Nephron (organoid): ENCODE data around the gene ADCY9.

Experiments used
- H3K27ac Mint-ChIP-seq, 3 experiments: 2 replicates each; pipeline ENCODE4 v1.8.0; 2020; ENCODE audit warnings: mixed read lengths in 3 of 3, mild to moderate bottlenecking in 2 of 3, moderate library complexity in 1 of 3
- H3K27me3 Mint-ChIP-seq: 2 replicates; pipeline ENCODE4 v1.8.0; 2021; ENCODE audit warnings: low read depth, mild to moderate bottlenecking, moderate library complexity, mixed read lengths
- H3K36me3 Mint-ChIP-seq: 2 replicates; pipeline ENCODE4 v1.8.0; 2020; ENCODE audit warnings: low read depth, mixed read lengths
- H3K4me1 Mint-ChIP-seq: 2 replicates; pipeline ENCODE4 v1.8.0; 2020; ENCODE audit warnings: mixed read lengths
- H3K4me3 Mint-ChIP-seq, 3 experiments: 2 replicates each; pipeline ENCODE4 v1.8.0; 2020; ENCODE audit warnings: mild to moderate bottlenecking in 3 of 3, mixed read lengths in 3 of 3, moderate library complexity in 2 of 3
- H3K9me3 Mint-ChIP-seq: 2 replicates; pipeline ENCODE4 v1.8.0; 2020; ENCODE audit warnings: mixed read lengths
- TF ChIP-seq, protein P1 (sequence below), 3 experiments: fragments of 200-600 bp; sonication (generic); IDR thresholded peaks; one replicate each; pipeline ENCODE4 v1.5.0; 2021; ENCODE audit warnings: antibody characterized with exemption in 3 of 3; ENCODE audit not compliant: unreplicated experiment in 3 of 3

ADCY9 gene

DNA sequence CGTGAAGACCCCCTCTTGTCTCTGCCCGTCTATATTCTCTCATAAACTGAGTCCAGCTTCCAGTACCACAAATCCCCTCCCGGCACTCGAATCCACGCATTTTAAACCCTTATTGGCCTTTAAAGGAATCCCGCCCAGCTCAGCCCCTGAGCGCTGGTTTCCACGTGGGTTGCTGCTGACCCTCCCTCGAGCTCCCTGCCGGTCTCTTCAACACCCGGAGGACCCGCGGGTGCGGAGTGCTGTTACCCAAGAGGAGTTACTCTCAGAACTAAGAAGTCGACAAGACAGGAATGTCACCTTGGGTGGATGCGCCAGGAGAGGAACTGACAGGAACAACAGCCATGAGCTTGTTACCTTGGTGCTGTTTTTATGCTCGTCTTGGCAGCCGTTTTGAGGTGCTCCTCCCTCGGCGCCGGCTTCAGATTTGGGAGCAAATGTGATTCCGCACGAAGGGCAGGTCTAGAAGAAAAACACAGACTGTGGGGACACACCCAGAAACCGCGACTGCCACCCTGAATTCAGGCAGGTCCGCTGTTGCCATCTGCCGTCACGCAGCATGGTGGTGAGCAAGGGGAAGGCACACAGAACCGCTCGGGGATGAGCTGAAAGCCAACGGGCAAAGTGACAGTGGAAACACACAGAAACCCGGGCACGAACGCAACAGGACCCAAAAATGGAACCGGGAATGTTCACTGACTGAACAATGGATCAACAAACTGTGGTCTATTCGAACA is 123.0 kb downstream of the ADCY9 start:
- Mint-ChIP-seq H3K4me3 (no peak overlapping the region), H3K4me1 (peaks cover 4% of the 10 kb centered on the region), H3K27ac (no peak overlapping the region), H3K36me3 (no peaks in the 10 kb centered on the region), H3K9me3 (no peaks in the 10 kb centered on the region), H3K27me3 (no peaks in the 10 kb centered on the region)
- TF ChIP-seq, protein P1, sequence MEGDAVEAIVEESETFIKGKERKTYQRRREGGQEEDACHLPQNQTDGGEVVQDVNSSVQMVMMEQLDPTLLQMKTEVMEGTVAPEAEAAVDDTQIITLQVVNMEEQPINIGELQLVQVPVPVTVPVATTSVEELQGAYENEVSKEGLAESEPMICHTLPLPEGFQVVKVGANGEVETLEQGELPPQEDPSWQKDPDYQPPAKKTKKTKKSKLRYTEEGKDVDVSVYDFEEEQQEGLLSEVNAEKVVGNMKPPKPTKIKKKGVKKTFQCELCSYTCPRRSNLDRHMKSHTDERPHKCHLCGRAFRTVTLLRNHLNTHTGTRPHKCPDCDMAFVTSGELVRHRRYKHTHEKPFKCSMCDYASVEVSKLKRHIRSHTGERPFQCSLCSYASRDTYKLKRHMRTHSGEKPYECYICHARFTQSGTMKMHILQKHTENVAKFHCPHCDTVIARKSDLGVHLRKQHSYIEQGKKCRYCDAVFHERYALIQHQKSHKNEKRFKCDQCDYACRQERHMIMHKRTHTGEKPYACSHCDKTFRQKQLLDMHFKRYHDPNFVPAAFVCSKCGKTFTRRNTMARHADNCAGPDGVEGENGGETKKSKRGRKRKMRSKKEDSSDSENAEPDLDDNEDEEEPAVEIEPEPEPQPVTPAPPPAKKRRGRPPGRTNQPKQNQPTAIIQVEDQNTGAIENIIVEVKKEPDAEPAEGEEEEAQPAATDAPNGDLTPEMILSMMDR (IDR thresholded peaks at IDR 0.05; ENCODE audit: unreplicated experiment in 3 of 3), result no peak

DNA sequence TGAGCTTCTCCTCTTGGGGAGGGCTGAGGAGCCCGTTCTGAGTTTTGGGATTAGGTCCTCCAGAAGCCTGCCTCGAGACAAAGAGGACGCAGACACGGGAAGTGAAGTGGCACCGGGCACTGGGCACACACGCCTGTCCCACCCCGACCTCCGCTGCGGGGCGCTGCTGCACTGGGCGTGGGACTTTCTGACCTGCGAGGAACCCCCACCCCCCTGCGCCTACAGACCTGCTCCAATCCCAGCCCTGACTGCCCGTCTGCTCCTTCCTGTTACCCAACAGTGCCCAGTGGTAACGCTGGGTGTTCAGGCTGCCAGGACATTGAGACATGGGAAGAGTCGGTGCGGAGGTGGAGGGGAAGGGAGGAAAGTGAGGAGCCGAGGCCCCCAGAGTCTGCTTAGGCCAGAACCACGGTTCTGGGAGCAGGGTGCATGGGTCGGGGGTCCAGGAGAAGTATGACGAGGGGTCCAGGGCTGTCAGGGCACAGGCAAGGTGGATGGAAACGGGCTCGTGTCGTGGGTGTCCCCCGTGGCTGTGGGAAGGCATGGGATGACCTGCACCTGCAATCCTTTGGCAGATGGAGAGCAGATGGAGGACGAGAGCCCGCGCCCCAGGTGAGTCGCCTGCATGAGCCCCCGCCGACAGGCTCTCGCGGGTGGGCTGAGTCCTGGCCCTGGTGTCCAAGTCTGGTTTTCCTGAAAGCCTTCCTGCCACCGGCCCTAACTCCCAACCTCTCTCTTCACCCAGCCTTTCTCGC is 123.8 kb downstream of the ADCY9 start:
- no peak overlapping the region for H3K4me3 Mint-ChIP-seq

DNA sequence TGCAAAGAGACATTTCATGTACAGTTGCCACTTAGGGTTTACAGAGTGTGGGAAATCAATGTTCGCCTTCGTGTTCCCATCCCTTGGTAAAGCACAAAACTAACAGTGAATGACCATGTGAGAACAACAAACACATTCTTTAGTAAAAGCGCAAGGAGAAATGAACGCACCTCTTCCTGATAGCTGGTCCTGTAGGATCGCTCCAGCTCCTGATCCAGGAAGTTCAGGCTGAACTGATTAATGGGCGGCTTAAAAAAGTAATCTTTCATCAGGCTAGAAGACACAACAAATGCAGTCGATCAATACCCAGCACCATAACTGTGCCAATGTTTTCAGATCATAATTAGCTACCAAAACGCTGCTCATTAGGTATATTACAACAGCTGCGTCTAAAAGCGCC is 127.4 kb downstream of the ADCY9 start:
- Mint-ChIP-seq H3K36me3 (no peaks in the 10 kb centered on the region), H3K27me3 (no peaks in the 10 kb centered on the region), H3K9me3 (no peaks in the 10 kb centered on the region), H3K4me3 (no peak overlapping the region), H3K27ac (no peak overlapping the region), H3K4me1 (no peaks in the 10 kb centered on the region)
- TF ChIP-seq, protein P1 (IDR thresholded peaks at IDR 0.05; ENCODE audit: unreplicated experiment in 3 of 3), result no peak

More for the DNA sequence above, 123.8 kb downstream of the ADCY9 start:
- Mint-ChIP-seq H3K4me1 (peaks cover 4% of the 10 kb centered on the region), H3K27ac (no peak overlapping the region), H3K27me3 (no peaks in the 10 kb centered on the region), H3K36me3 (no peaks in the 10 kb centered on the region), H3K9me3 (no peaks in the 10 kb centered on the region)
- TF ChIP-seq, protein P1 (IDR thresholded peaks at IDR 0.05; ENCODE audit: unreplicated experiment in 3 of 3), result peak in 1 of 3 experiments; percentile 22

DNA sequence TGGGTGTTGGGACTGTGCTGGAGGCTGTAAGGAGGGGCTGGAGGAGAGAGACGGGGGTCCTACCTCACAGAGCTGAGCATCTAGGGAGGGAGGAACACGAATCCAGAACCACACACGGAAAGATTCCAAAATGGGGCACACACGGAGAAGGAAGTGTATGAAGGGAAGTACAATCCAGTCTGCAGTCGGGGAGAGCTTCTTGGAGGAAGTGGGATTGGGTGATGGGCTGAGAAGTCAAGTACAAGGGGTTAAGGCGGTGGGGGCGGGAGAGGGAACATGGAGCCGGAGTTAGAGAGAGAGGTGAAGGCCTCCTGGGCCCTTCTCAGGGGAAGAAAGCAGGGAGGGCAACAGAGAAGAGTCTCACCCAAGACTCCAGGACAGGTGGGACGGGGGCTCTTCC is 128.2 kb downstream of the ADCY9 start:
- peaks cover 4% of the 10 kb centered on the region for H3K4me1 Mint-ChIP-seq
- H3K36me3 Mint-ChIP-seq, result no peaks in the 10 kb centered on the region
- peaks cover 3% of the 10 kb centered on the region for H3K27me3 Mint-ChIP-seq
- H3K9me3 Mint-ChIP-seq, result no peaks in the 10 kb centered on the region
- H3K27ac Mint-ChIP-seq, result no peak overlapping the region
- TF ChIP-seq, protein P1 (IDR thresholded peaks at IDR 0.05; ENCODE audit: unreplicated experiment in 3 of 3), result no peak
- H3K4me3 Mint-ChIP-seq, result no peak overlapping the region

DNA sequence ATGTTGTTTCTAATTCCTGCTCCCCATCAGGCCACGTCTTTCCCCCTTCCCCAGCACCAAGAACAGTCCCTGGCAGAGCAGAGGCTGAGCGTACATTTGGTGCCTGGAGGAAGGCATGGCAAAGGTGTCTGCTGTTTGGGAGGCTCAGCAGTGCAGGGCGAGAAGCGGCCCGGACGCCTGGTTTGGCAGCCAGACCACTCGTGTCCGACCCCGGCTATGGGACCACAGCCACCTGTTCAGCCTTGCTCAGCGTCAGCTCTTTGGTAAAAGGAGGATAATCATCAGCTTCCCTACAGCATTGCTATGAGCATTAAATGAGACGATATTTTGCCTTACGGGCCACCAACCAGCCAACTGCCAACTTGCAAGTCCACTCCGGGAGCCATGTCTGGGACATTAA is 129.0 kb downstream of the ADCY9 start:
- TF ChIP-seq, protein P1 (IDR thresholded peaks at IDR 0.05; ENCODE audit: unreplicated experiment in 3 of 3), result no peak
- Mint-ChIP-seq H3K9me3 (no peaks in the 10 kb centered on the region), H3K27me3 (peaks cover 3% of the 10 kb centered on the region), H3K27ac (no peak overlapping the region), H3K4me3 (no peak overlapping the region), H3K4me1 (peaks cover 11% of the 10 kb centered on the region), H3K36me3 (no peaks in the 10 kb centered on the region)
